ENCODE results near the gene SRXN1. TPM values are rescaled to one million over a fixed set of nuclear protein-coding genes. Genes with fewer than 3 reads are reported as not detected.

The SRXN1 gene
- total and polyA plus RNA-seq, 9 of the 15 experiments (the other 6 are each of a cell fraction or from before 2014, with no cell fraction given): 6.8 to 36.4 (median 21.6) TPM

DNA sequence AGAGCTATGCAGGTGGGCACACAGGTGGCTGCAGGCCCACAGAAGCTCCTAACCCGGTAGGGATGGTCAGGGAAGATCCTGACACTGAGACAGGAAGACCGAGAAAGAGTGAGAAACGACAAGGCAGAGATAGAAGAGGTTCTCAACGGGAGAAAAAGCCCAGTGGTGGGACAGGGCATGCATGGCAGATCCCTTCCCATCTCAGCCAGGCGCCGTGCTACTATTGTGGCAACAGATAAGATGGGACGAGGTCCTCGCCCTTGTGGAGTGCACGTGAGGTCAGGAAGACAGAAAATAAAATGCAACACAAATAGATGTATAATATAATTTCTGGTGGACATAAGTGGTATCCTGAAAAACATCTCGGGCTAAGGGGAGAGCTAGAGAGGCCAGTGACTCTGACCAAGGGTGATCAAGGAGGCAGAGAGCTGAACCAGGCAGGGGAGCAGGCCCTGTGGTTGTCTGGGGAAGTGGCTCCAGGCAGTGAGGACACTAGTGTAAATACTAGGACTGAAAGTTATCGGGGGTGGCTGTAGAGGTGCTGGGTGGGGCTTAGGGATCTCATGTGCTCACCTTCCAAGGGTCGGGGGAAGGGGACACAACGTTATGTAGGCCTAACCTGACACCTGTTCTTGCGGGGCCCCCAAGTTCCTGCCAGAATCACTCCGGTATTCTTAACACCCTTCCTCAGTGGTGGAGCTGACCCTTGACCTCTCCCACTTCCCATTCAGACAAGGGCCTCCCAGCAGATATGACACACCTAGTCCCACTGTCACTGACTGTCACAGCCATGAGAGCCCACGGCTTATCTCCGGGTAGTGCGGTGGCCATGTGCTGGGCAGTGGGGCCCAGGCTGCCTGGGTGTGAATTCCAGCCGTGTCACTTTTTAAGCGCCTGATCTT is 1.0 kb downstream of the SRXN1 start (continued):
- TF ChIP-seq POLR2H (tag; IDR thresholded peaks at IDR 0.05; ENCODE audit: low read depth): no peak
- TF ChIP-seq ERF (CRISPR knock-in tag; IDR thresholded peaks at IDR 0.05): no peak
- no peak for TF ChIP-seq C11orf30 (IDR thresholded peaks at IDR 0.05; ENCODE audit: low read depth)
- no peak for TF ChIP-seq NCOR1 (IDR thresholded peaks at IDR 0.05)
- TF ChIP-seq KAT7 (CRISPR knock-in tag; IDR thresholded peaks at IDR 0.05; ENCODE audit: borderline replicate concordance): no peak
- TF ChIP-seq KDM2B (CRISPR knock-in tag; IDR thresholded peaks at IDR 0.05): no peak
- TF ChIP-seq BHLHE40 (IDR thresholded peaks at IDR 0.05; ENCODE audit: low read length): peak; percentile 57; the same call in 1 of the 2 replicates
- TF ChIP-seq BACH1 (tag; IDR thresholded peaks at IDR 0.05): no peak
- TF ChIP-seq SP1 (CRISPR knock-in tag; IDR thresholded peaks at IDR 0.05): 0 out of 2 replicates have a peak, but pooled peaks have one; percentile 57
- TF ChIP-seq NR2C2 (CRISPR knock-in tag; IDR thresholded peaks at IDR 0.05): peak; percentile 92
- TF ChIP-seq NR2C2 (tag; IDR thresholded peaks at IDR 0.05): peak; percentile 89
- no peak for TF ChIP-seq MBD2 (IDR thresholded peaks at IDR 0.05; ENCODE audit: borderline replicate concordance, low read depth)
- TF ChIP-seq, protein P1, sequence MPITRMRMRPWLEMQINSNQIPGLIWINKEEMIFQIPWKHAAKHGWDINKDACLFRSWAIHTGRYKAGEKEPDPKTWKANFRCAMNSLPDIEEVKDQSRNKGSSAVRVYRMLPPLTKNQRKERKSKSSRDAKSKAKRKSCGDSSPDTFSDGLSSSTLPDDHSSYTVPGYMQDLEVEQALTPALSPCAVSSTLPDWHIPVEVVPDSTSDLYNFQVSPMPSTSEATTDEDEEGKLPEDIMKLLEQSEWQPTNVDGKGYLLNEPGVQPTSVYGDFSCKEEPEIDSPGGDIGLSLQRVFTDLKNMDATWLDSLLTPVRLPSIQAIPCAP (CRISPR knock-in tag; IDR thresholded peaks at IDR 0.05; ENCODE audit: borderline replicate concordance): no peak
- TF ChIP-seq, protein P2, sequence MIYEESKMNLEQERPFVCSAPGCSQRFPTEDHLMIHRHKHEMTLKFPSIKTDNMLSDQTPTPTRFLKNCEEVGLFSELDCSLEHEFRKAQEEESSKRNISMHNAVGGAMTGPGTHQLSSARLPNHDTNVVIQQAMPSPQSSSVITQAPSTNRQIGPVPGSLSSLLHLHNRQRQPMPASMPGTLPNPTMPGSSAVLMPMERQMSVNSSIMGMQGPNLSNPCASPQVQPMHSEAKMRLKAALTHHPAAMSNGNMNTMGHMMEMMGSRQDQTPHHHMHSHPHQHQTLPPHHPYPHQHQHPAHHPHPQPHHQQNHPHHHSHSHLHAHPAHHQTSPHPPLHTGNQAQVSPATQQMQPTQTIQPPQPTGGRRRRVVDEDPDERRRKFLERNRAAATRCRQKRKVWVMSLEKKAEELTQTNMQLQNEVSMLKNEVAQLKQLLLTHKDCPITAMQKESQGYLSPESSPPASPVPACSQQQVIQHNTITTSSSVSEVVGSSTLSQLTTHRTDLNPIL (CRISPR knock-in tag; IDR thresholded peaks at IDR 0.05): no peak
- TF ChIP-seq, protein P3, sequence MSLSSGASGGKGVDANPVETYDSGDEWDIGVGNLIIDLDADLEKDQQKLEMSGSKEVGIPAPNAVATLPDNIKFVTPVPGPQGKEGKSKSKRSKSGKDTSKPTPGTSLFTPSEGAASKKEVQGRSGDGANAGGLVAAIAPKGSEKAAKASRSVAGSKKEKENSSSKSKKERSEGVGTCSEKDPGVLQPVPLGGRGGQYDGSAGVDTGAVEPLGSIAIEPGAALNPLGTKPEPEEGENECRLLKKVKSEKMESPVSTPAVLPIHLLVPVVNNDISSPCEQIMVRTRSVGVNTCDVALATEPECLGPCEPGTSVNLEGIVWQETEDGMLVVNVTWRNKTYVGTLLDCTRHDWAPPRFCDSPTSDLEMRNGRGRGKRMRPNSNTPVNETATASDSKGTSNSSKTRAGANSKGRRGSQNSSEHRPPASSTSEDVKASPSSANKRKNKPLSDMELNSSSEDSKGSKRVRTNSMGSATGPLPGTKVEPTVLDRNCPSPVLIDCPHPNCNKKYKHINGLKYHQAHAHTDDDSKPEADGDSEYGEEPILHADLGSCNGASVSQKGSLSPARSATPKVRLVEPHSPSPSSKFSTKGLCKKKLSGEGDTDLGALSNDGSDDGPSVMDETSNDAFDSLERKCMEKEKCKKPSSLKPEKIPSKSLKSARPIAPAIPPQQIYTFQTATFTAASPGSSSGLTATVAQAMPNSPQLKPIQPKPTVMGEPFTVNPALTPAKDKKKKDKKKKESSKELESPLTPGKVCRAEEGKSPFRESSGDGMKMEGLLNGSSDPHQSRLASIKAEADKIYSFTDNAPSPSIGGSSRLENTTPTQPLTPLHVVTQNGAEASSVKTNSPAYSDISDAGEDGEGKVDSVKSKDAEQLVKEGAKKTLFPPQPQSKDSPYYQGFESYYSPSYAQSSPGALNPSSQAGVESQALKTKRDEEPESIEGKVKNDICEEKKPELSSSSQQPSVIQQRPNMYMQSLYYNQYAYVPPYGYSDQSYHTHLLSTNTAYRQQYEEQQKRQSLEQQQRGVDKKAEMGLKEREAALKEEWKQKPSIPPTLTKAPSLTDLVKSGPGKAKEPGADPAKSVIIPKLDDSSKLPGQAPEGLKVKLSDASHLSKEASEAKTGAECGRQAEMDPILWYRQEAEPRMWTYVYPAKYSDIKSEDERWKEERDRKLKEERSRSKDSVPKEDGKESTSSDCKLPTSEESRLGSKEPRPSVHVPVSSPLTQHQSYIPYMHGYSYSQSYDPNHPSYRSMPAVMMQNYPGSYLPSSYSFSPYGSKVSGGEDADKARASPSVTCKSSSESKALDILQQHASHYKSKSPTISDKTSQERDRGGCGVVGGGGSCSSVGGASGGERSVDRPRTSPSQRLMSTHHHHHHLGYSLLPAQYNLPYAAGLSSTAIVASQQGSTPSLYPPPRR (CRISPR knock-in tag; IDR thresholded peaks at IDR 0.05; ENCODE audit: borderline replicate concordance): no peak
- no peak for TF ChIP-seq SIX5 (IDR thresholded peaks at IDR 0.05; ENCODE audit: borderline replicate concordance in 1 of 2, insufficient read depth in 1 of 2, low read depth in 1 of 2, low read length in 2 of 2)
- TF ChIP-seq SAFB (IDR thresholded peaks at IDR 0.05; ENCODE audit: borderline replicate concordance, low read depth, low read length): no peak
- TF ChIP-seq ZNF347 (CRISPR knock-in tag; IDR thresholded peaks at IDR 0.05; ENCODE audit: low read depth): no peak
- no peak for TF ChIP-seq MAFG (tag; conservative IDR thresholded peaks at IDR 0.05)

Measured in K562 (cell line).